Activated CD8-positive, alpha-beta T cell treated with anti-CD3 and anti-CD28 coated beads for 36 hours (primary cell): Measurements from ENCODE around the gene FAM171A2. TPM values are rescaled to one million over a fixed set of nuclear protein-coding genes. Genes with fewer than 3 reads are reported as not detected.
A peak's percentile ranks its signal among the peaks of the same experiment; 100 is the strongest.

Experiments used
- ATAC-seq: fragments of 200-7000 bp; cut with Tn5 transposase; one replicate; pipeline ENCODE4 v1.10.0; 2021; ENCODE audit warnings: mild to moderate bottlenecking, moderate library complexity
- CTCF ChIA-PET: fragments of 350-600 bp; sonication (Branson Sonifier 250); formaldehyde crosslinking; loops from one replicate; lab custom pipeline; 2021; ENCODE audit warnings: antibody characterized with exemption; lab: Charles Lee
- POLR2A ChIA-PET: fragments of 350-600 bp; sonication (Branson Sonifier 250); formaldehyde crosslinking; loops from one replicate; lab custom pipeline; 2021; ENCODE audit warnings: antibody characterized with exemption; lab: Charles Lee
- DNase-seq: peaks from one replicate; pipeline ENCODE4 v3.0.0-alpha.2; 2020
- H3K27ac Mint-ChIP-seq: one replicate; pipeline ENCODE4 v1.8.0; 2021; ENCODE audit warnings: mild to moderate bottlenecking, mixed read lengths
- H3K27me3 Mint-ChIP-seq: one replicate; pipeline ENCODE4 v1.8.0; 2021; ENCODE audit warnings: mixed read lengths
- H3K36me3 Mint-ChIP-seq: one replicate; pipeline ENCODE4 v1.8.0; 2021; ENCODE audit warnings: low read depth, mixed read lengths
- H3K4me1 Mint-ChIP-seq: one replicate; pipeline ENCODE4 v1.8.0; 2021; ENCODE audit warnings: low read depth, mixed read lengths
- H3K4me3 Mint-ChIP-seq: one replicate; pipeline ENCODE4 v1.8.0; 2021; ENCODE audit warnings: mild to moderate bottlenecking, moderate library complexity, mixed read lengths
- H3K9me3 Mint-ChIP-seq: one replicate; pipeline ENCODE4 v1.8.0; 2021; ENCODE audit warnings: mixed read lengths
- intact Hi-C: fragments of 100-400 bp; cut with micrococcal nuclease; formaldehyde crosslinking; loops from one replicate; pipeline ENCODE4 v1.10.0; 2022
- total RNA-seq, 2 experiments: library from RNA; stranded (reverse); gene quantifications; one replicate each; pipeline ENCODE4 v1.2.3, GENCODE V29; 2021
- TF ChIP-seq, protein P1 (sequence below): fragments of 200-600 bp; IDR thresholded peaks from one replicate; pipeline ENCODE4 v1.8.0; 2022; ENCODE audit warnings: antibody characterized with exemption, mild to moderate bottlenecking

FAM171A2 gene
- total RNA-seq, 2 experiments from 2014 or later = 0.43 to 0.78 TPM

DNA sequence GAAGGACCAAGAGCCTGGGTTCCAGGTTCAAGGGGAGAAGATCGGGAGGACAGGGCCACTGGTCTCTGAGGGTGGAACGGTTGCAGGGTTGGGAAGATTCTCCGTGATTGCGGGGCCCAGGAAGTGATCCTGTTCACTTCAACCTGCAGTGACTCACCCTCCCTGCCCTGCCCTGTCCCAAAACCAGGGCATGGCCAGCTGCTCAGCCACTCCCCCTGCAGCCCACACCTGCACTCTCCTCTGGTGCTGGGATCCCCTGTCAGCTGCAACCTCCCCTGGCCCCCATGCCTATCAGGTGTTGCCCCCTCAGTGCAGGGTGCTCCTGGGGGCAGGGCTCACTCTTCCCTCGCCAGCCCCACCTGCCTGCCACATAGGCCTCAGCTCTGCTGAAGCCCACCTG, 54.2 kb downstream of the FAM171A2 start:
- ATAC-seq = no peak
- peaks cover 9% of the 10 kb centered on the region for H3K4me1 Mint-ChIP-seq
- H3K9me3 Mint-ChIP-seq = no peaks in the 10 kb centered on the region
- TF ChIP-seq, protein P1, sequence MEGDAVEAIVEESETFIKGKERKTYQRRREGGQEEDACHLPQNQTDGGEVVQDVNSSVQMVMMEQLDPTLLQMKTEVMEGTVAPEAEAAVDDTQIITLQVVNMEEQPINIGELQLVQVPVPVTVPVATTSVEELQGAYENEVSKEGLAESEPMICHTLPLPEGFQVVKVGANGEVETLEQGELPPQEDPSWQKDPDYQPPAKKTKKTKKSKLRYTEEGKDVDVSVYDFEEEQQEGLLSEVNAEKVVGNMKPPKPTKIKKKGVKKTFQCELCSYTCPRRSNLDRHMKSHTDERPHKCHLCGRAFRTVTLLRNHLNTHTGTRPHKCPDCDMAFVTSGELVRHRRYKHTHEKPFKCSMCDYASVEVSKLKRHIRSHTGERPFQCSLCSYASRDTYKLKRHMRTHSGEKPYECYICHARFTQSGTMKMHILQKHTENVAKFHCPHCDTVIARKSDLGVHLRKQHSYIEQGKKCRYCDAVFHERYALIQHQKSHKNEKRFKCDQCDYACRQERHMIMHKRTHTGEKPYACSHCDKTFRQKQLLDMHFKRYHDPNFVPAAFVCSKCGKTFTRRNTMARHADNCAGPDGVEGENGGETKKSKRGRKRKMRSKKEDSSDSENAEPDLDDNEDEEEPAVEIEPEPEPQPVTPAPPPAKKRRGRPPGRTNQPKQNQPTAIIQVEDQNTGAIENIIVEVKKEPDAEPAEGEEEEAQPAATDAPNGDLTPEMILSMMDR = no peak
- intact Hi-C loops = no loop called here
- no peak for DNase-seq
- POLR2A ChIA-PET = interaction anchor here (0.8 to 1.4 kb wide), 2 partner anchors 9 to 14 kb away, joined by 3 read pairs; no protein-coding TSS in a partner anchor
- no peak overlapping the region for H3K4me3 Mint-ChIP-seq
- H3K27me3 Mint-ChIP-seq = peaks cover 24% of the 10 kb centered on the region
- CTCF ChIA-PET = interaction anchor here (1.1 kb wide), 5 partner anchors 11 to 100 kb away, joined by 3 read pairs; partner anchors contain the start of gene SLC25A39
- no peaks in the 10 kb centered on the region for H3K36me3 Mint-ChIP-seq
- H3K27ac Mint-ChIP-seq = no peak overlapping the region

DNA sequence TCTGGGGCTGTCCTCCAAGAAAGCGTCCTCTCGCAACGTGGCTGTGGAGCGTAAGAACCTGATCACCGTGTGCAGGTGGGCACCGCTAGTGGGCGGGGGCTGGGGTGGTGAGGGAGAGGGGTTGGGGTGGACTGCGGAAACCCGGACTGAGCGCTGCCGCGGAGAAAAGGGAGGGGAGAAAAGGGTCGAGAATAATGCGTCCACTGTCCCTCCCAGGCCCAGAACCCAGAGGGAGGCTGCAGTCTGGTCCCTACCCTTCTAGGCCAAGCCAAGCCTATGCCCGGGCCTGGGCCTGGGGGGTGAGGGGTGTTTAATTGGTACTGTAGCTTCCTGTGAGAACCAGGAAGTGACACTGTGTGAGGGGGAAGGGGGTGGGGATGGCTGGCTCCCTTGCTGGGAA, 54.8 kb downstream of the FAM171A2 start:
- ChIA-PET POLR2A (interaction anchor here (0.7 to 1.4 kb wide), 4 partner anchors 8 to 123 kb away, joined by 3 read pairs; no protein-coding TSS in a partner anchor), CTCF (interaction anchor here (0.8 to 1.1 kb wide), 2 partner anchors 8 to 99 kb away, joined by 3 to 4 read pairs; no protein-coding TSS in a partner anchor)
- peak overlapping the region; percentile 27 for H3K4me3 Mint-ChIP-seq
- H3K27ac Mint-ChIP-seq = no peak overlapping the region
- ATAC-seq (peak; percentile 3), DNase-seq (no peak)
- TF ChIP-seq, protein P1 = no peak
- no peaks in the 10 kb centered on the region for H3K36me3 Mint-ChIP-seq
- no peaks in the 10 kb centered on the region for H3K9me3 Mint-ChIP-seq
- peaks cover 9% of the 10 kb centered on the region for H3K4me1 Mint-ChIP-seq
- intact Hi-C loops = no loop called here
- H3K27me3 Mint-ChIP-seq = peaks cover 20% of the 10 kb centered on the region

DNA sequence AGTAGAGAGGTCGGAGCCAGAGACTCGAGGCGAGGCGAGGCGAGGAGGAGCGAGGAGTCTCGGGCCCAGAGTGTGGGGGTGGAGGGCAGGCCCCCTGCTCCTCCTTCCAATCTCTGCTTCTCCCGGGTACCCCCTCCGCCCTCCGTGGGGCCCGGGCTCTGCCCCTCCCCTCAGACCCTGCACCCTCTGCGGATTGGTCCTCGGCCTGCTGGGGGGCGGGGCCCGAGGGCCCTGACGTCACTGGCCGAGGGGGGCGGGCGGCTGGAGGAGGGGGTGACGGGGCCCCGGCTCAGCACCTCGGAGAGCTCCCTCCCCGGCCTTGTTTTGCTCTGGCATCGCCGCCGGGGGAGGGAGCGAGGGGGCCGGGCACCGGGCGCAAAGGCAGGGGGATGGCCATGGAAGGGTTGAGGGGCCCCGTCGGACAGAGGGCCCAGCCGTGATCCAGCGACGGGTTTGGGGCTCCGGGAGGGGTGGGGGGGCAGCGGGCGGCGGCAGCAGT, 55.3 kb downstream of the FAM171A2 start, which contains the start of gene RUNDC3A:
TSS of gene RUNDC3A (plus strand) at position 282 of the 499 bp plus-strand sequence. CDS start 232 bp downstream, outside the sequence.
- no peak within 1 kb of the TSS for H3K27ac Mint-ChIP-seq
- ChIA-PET POLR2A (interaction anchor here (0.7 to 1.2 kb wide), 3 partner anchors 8 to 122 kb away, joined by 3 read pairs; no protein-coding TSS in a partner anchor), CTCF (interaction anchor here (0.8 kb wide), 1 partner anchor 8 kb away, joined by 4 read pairs; no protein-coding TSS in a partner anchor)
- H3K9me3 Mint-ChIP-seq = no peaks in the 10 kb centered on the region
- H3K36me3 Mint-ChIP-seq = no peaks in the 10 kb centered on the region
- peak within 1 kb of the TSS; percentile 27 for H3K4me3 Mint-ChIP-seq
- peaks cover 9% of the 10 kb centered on the region for H3K4me1 Mint-ChIP-seq
- ATAC-seq (peak; percentile 95), DNase-seq (peak; percentile 87)
- TF ChIP-seq, protein P1 = no peak
- intact Hi-C loops = no loop called here
- H3K27me3 Mint-ChIP-seq = peaks cover 18% of the 10 kb centered on the region

DNA sequence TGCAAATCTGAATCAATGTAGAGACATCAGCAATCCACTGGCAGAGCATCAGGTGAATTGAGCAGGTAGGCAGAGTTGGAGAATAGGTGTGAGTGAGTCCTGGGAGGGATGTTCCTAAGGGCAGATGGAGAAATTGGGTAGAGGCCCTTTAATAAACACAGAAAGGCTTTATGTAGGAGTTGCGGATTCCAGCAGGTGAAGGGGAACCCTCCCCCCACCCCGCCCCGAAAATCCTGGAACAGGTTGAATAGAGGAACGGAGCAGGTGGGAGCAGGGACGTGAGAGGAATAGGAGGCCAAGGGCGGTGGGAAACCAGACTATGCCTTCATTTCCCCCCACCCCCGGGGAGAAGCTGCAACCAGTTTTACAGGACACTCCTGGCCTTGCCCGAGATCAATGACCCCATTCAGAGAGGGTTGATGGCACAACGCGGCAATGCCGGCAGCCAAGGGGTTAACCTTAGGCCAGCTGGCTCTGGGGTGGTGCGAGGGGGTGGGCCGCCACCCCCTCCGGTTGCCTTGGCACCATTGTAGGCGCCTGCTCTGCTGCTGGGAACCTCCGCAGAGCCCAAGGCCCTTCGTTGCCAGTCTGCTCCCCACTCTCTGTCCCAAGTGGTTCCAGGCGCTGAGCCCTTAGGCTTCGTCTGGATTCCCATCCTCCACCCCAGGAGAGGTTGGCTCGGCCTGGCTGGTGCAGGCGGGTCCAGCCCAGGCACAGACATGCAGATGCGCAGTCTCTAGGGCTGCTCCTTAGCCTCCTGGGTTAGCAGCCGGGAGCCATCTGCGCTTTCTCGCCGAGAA, 56.1 kb downstream of the FAM171A2 start:
- POLR2A ChIA-PET = interaction anchor here (1.0 to 1.2 kb wide), 2 partner anchors 9 to 24 kb away, joined by 3 read pairs; no protein-coding TSS in a partner anchor

More for the DNA sequence above, 56.1 kb downstream of the FAM171A2 start:
- TF ChIP-seq, protein P1 = no peak
- intact Hi-C loops = no loop called here
- peak overlapping the region; percentile 18 for H3K4me3 Mint-ChIP-seq
- H3K27me3 Mint-ChIP-seq = peaks cover 19% of the 10 kb centered on the region
- CTCF ChIA-PET = interaction anchor here (0.8 kb wide), 1 partner anchor 9 kb away, joined by 4 read pairs; no protein-coding TSS in a partner anchor
- no peak overlapping the region for H3K27ac Mint-ChIP-seq
- H3K9me3 Mint-ChIP-seq = no peaks in the 10 kb centered on the region
- ATAC-seq (peak; percentile 27), DNase-seq (no peak)
- H3K4me1 Mint-ChIP-seq = peaks cover 9% of the 10 kb centered on the region
- H3K36me3 Mint-ChIP-seq = no peaks in the 10 kb centered on the region
